ENCODE results near the gene OR10P1.

OR10P1 gene

DNA sequence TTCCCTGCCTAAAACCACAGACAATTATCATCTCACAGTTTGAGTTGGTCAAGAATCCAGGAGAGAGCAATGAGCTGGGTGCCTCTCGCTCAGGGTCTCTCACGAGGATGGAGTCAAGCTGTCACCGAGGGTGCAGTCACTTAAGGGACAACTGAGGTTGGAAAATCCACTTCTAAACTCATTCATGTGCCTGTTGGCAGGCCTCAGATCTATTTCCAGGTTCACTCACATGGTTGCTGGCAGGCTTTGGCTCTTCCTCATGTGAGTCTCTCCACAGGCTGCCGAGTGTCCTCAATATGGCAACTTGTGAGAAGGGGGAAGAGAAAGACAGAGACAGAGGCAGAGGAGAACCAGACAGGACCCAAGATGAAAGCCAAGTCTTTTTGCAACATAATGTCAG lies 10.5 kb upstream of the OR10P1 start:
- H3K9me3 ChIP-seq (ENCODE audit: insufficient read depth, low read length): no peaks in the 10 kb centered on the region
- peaks cover 13% of the 10 kb centered on the region for H3K4me1 ChIP-seq (ENCODE audit: low read length)
- H3K9ac ChIP-seq (ENCODE audit: low read length): no peak overlapping the region
- H3K4me2 ChIP-seq (ENCODE audit: low read length): no peak overlapping the region
- H3K27me3 ChIP-seq (ENCODE audit: low read depth, low read length): peaks cover 73% of the 10 kb centered on the region
- H3K79me2 ChIP-seq (ENCODE audit: low read length): no peaks in the 10 kb centered on the region
- no peak overlapping the region for H3K27ac ChIP-seq (ENCODE audit: low read length)
- TF ChIP-seq, protein P1, sequence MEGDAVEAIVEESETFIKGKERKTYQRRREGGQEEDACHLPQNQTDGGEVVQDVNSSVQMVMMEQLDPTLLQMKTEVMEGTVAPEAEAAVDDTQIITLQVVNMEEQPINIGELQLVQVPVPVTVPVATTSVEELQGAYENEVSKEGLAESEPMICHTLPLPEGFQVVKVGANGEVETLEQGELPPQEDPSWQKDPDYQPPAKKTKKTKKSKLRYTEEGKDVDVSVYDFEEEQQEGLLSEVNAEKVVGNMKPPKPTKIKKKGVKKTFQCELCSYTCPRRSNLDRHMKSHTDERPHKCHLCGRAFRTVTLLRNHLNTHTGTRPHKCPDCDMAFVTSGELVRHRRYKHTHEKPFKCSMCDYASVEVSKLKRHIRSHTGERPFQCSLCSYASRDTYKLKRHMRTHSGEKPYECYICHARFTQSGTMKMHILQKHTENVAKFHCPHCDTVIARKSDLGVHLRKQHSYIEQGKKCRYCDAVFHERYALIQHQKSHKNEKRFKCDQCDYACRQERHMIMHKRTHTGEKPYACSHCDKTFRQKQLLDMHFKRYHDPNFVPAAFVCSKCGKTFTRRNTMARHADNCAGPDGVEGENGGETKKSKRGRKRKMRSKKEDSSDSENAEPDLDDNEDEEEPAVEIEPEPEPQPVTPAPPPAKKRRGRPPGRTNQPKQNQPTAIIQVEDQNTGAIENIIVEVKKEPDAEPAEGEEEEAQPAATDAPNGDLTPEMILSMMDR (IDR thresholded peaks at IDR 0.05; ENCODE audit: low read depth, low read length): no peak
- no peak for TF ChIP-seq EZH2phosphoT487 (IDR thresholded peaks at IDR 0.05; ENCODE audit: low read depth)
- H2AFZ ChIP-seq (ENCODE audit: low read depth, low read length): no peak overlapping the region
- H3K4me3 ChIP-seq (ENCODE audit: low read length): no peak overlapping the region
- H3K36me3 ChIP-seq (replicated peaks; ENCODE audit: low read depth, low read length): no peaks in the 10 kb centered on the region
- no peaks in the 10 kb centered on the region for H4K20me1 ChIP-seq (ENCODE audit: insufficient read depth, low read length)

- Histone ChIP-seq H3K36me3 (replicated peaks; ENCODE audit: low read depth, low read length) (no peaks in the 10 kb centered on the region), H3K27ac (ENCODE audit: low read length) (no peak overlapping the region), H3K4me1 (ENCODE audit: low read length) (peaks cover 6% of the 10 kb centered on the region), H4K20me1 (ENCODE audit: insufficient read depth, low read length) (no peaks in the 10 kb centered on the region), H2AFZ (ENCODE audit: low read depth, low read length) (no peak overlapping the region), H3K9me3 (ENCODE audit: insufficient read depth, low read length) (no peaks in the 10 kb centered on the region), H3K27me3 (ENCODE audit: low read depth, low read length) (peaks cover 60% of the 10 kb centered on the region), H3K4me3 (ENCODE audit: low read length) (no peak overlapping the region), H3K9ac (ENCODE audit: low read length) (no peak overlapping the region), H3K79me2 (ENCODE audit: low read length) (no peaks in the 10 kb centered on the region), H3K4me2 (ENCODE audit: low read length) (no peak overlapping the region)
- TF ChIP-seq EZH2phosphoT487 (IDR thresholded peaks at IDR 0.05; ENCODE audit: low read depth): no peak
- TF ChIP-seq, protein P1 (IDR thresholded peaks at IDR 0.05; ENCODE audit: low read depth, low read length): no peak
Observed at GRCh38 chr12:55629058-55629841, 7.4 kb upstream of the OR10P1 start.

GRCh38 chr12:55631056-55631455 lies 5.6 kb upstream of the OR10P1 start:
- Histone ChIP-seq H3K4me2 (ENCODE audit: low read length) (no peak overlapping the region), H3K9ac (ENCODE audit: low read length) (no peak overlapping the region), H3K4me1 (ENCODE audit: low read length) (no peaks in the 10 kb centered on the region), H3K27ac (ENCODE audit: low read length) (no peak overlapping the region), H4K20me1 (ENCODE audit: insufficient read depth, low read length) (no peaks in the 10 kb centered on the region), H3K4me3 (ENCODE audit: low read length) (no peak overlapping the region), H3K36me3 (replicated peaks; ENCODE audit: low read depth, low read length) (no peaks in the 10 kb centered on the region), H3K79me2 (ENCODE audit: low read length) (no peaks in the 10 kb centered on the region), H3K27me3 (ENCODE audit: low read depth, low read length) (peaks cover 55% of the 10 kb centered on the region), H3K9me3 (ENCODE audit: insufficient read depth, low read length) (no peaks in the 10 kb centered on the region), H2AFZ (ENCODE audit: low read depth, low read length) (no peak overlapping the region)
- no peak for TF ChIP-seq EZH2phosphoT487 (IDR thresholded peaks at IDR 0.05; ENCODE audit: low read depth)
- TF ChIP-seq, protein P1 (IDR thresholded peaks at IDR 0.05; ENCODE audit: low read depth, low read length): no peak

GRCh38 chr12:55631733-55632132 lies 5.0 kb upstream of the OR10P1 start:
- Histone ChIP-seq H3K36me3 (replicated peaks; ENCODE audit: low read depth, low read length) (no peaks in the 10 kb centered on the region), H3K4me3 (ENCODE audit: low read length) (no peak overlapping the region), H3K79me2 (ENCODE audit: low read length) (no peaks in the 10 kb centered on the region), H2AFZ (ENCODE audit: low read depth, low read length) (no peak overlapping the region), H3K4me2 (ENCODE audit: low read length) (no peak overlapping the region), H3K9me3 (ENCODE audit: insufficient read depth, low read length) (no peaks in the 10 kb centered on the region), H3K27me3 (ENCODE audit: low read depth, low read length) (peaks cover 48% of the 10 kb centered on the region), H3K4me1 (ENCODE audit: low read length) (no peaks in the 10 kb centered on the region), H3K27ac (ENCODE audit: low read length) (no peak overlapping the region), H3K9ac (ENCODE audit: low read length) (no peak overlapping the region), H4K20me1 (ENCODE audit: insufficient read depth, low read length) (no peaks in the 10 kb centered on the region)
- TF ChIP-seq, protein P1 (IDR thresholded peaks at IDR 0.05; ENCODE audit: low read depth, low read length): no peak
- no peak for TF ChIP-seq EZH2phosphoT487 (IDR thresholded peaks at IDR 0.05; ENCODE audit: low read depth)
